Upper lobe of right lung (tissue), 1 donor: Measurements from ENCODE around the gene CTTN. TPM values are rescaled to one million over a fixed set of nuclear protein-coding genes. Genes with fewer than 3 reads are reported as not detected.

Source experiments
- ATAC-seq: fragments of 200-7000 bp; cut with Tn5 transposase; one replicate; pipeline ENCODE4 v1.9.1; 2020; ENCODE audit warnings: mild to moderate bottlenecking, moderate library complexity
- DNase-seq: peaks from one replicate; pipeline ENCODE4 v3.0.0-alpha.2; 2020
- H3K27ac ChIP-seq: fragments of 200-600 bp; one replicate; pipeline ENCODE4 v1.8.0; 2022
- H3K27me3 ChIP-seq: fragments of 200-600 bp; one replicate; pipeline ENCODE4 v1.8.0; 2022; ENCODE audit warnings: mild to moderate bottlenecking
- H3K36me3 ChIP-seq: fragments of 200-600 bp; one replicate; pipeline ENCODE4 v1.8.0; 2022
- H3K4me1 ChIP-seq: fragments of 200-600 bp; one replicate; pipeline ENCODE4 v1.8.0; 2022
- H3K4me3 ChIP-seq: fragments of 200-600 bp; one replicate; pipeline ENCODE4 v1.8.0; 2022; ENCODE audit warnings: mild to moderate bottlenecking
- H3K9me3 ChIP-seq: fragments of 200-600 bp; one replicate; pipeline ENCODE4 v1.8.0; 2022
- CTCF ChIP-seq: fragments of 200-600 bp; IDR thresholded peaks from one replicate; pipeline ENCODE4 v1.8.0; 2022; ENCODE audit warnings: antibody characterized with exemption
- intact Hi-C: fragments of 100-400 bp; cut with DNase I; formaldehyde crosslinking; loops from one replicate; pipeline ENCODE4 v1.11.0; 2022
- total RNA-seq: library from RNA; stranded (reverse); fragmentation: NEBNext Ultra II Directional; extraction: Animal tissue kit (Norgen Biotek cat#: 25700); gene quantifications from one replicate; pipeline ENCODE4 v1.2.1, GENCODE V29; 2021
- donor health status: DM: no; HTN: yes; CAD: no; lungs with severe emphysema.

Gene CTTN
- total RNA-seq, 1 donor from 2014 or later: 177 TPM

- H3K4me3 ChIP-seq: no peak overlapping the region
- ATAC-seq (no peak), DNase-seq (no peak)
- no peaks in the 10 kb centered on the region for H3K4me1 ChIP-seq
- H3K27me3 ChIP-seq: no peaks in the 10 kb centered on the region
- no peak for TF ChIP-seq CTCF
- no peaks in the 10 kb centered on the region for H3K36me3 ChIP-seq
- H3K9me3 ChIP-seq: no peaks in the 10 kb centered on the region
- no peak overlapping the region for H3K27ac ChIP-seq
- intact Hi-C loops: no loop called here
Measured at GRCh38 chr11:70476669-70477068, 78.3 kb downstream of the CTTN start.

GRCh38 chr11:70477176-70477575 is 78.8 kb downstream of the CTTN start:
- Histone ChIP-seq H3K4me3 (no peak overlapping the region), H3K9me3 (no peaks in the 10 kb centered on the region), H3K4me1 (no peaks in the 10 kb centered on the region), H3K27ac (no peak overlapping the region), H3K27me3 (no peaks in the 10 kb centered on the region), H3K36me3 (no peaks in the 10 kb centered on the region)
- no peak for TF ChIP-seq CTCF
- no peak for ATAC-seq
- DNase-seq: no peak
- intact Hi-C loops: no loop called here

GRCh38 chr11:70477609-70478008 is 79.3 kb downstream of the CTTN start:
- no peak overlapping the region for H3K4me3 ChIP-seq
- TF ChIP-seq CTCF: no peak
- peaks cover 2% of the 10 kb centered on the region for H3K4me1 ChIP-seq
- ATAC-seq (no peak), DNase-seq (no peak)
- no peaks in the 10 kb centered on the region for H3K27me3 ChIP-seq
- no peaks in the 10 kb centered on the region for H3K9me3 ChIP-seq
- intact Hi-C loops: no loop called here
- H3K27ac ChIP-seq: no peak overlapping the region
- no peaks in the 10 kb centered on the region for H3K36me3 ChIP-seq

- Histone ChIP-seq H3K27me3 (no peaks in the 10 kb centered on the region), H3K27ac (no peak overlapping the region), H3K4me3 (no peak overlapping the region), H3K4me1 (peaks cover 3% of the 10 kb centered on the region), H3K36me3 (no peaks in the 10 kb centered on the region), H3K9me3 (no peaks in the 10 kb centered on the region)
- no peak for ATAC-seq
- no peak for TF ChIP-seq CTCF
- no peak for DNase-seq
- intact Hi-C loops: no loop called here
Measured at GRCh38 chr11:70478166-70478890, 80.0 kb downstream of the CTTN start.

GRCh38 chr11:70480711-70481110 is 82.4 kb downstream of the CTTN start:
- no peaks in the 10 kb centered on the region for H3K27me3 ChIP-seq
- H3K4me3 ChIP-seq: no peak overlapping the region
- H3K36me3 ChIP-seq: no peaks in the 10 kb centered on the region
- no peak overlapping the region for H3K27ac ChIP-seq
- no peak for ATAC-seq
- no peak for TF ChIP-seq CTCF
- H3K9me3 ChIP-seq: no peaks in the 10 kb centered on the region
- peaks cover 3% of the 10 kb centered on the region for H3K4me1 ChIP-seq
- no peak for DNase-seq
- intact Hi-C loops: no loop called here
